H9 (cell line): ENCODE data around the gene MGA. TPM values are rescaled to one million over a fixed set of nuclear protein-coding genes. Genes with fewer than 3 reads are reported as not detected.
A peak's percentile ranks its signal among the peaks of the same experiment; 100 is the strongest.

ENCODE experiments used
- DNase-seq: peaks from one replicate; pipeline ENCODE4 v3.0.0-alpha.2; 2017
- H2AFZ ChIP-seq: one replicate; pipeline ENCODE4 v1.6.1; 2013; ENCODE audit warnings: mild to moderate bottlenecking, low read length, control low read depth, moderate library complexity
- H2AK5ac ChIP-seq: 2 replicates; pipeline ENCODE4 v1.6.1; 2013; ENCODE audit warnings: low read length, control low read depth, mixed read lengths; ENCODE audit not compliant: insufficient read length
- H2BK120ac ChIP-seq: one replicate; pipeline ENCODE4 v1.6.1; 2013; ENCODE audit warnings: low read depth, mild to moderate bottlenecking, low read length, control low read depth, inconsistent platforms; ENCODE audit not compliant: poor library complexity, severe bottlenecking
- H2BK12ac ChIP-seq: 2 replicates; pipeline ENCODE4 v1.6.1; 2013; ENCODE audit warnings: low read length, control low read depth, mixed read lengths, low read depth; ENCODE audit not compliant: insufficient read length
- H2BK15ac ChIP-seq: 2 replicates; pipeline ENCODE4 v1.6.1; 2013; ENCODE audit warnings: low read depth, low read length, control low read depth
- H2BK20ac ChIP-seq: one replicate; pipeline ENCODE4 v1.6.1; 2013; ENCODE audit warnings: low read depth, mild to moderate bottlenecking, low read length, control low read depth, inconsistent platforms; ENCODE audit not compliant: poor library complexity, severe bottlenecking
- H2BK5ac ChIP-seq: 2 replicates; pipeline ENCODE4 v1.6.1; 2013; ENCODE audit warnings: low read length, control low read depth, mixed read lengths; ENCODE audit not compliant: insufficient read length
- H3K14ac ChIP-seq: 2 replicates; pipeline ENCODE4 v1.6.1; 2013; ENCODE audit warnings: low read length, control low read depth; ENCODE audit not compliant: insufficient read depth
- H3K18ac ChIP-seq: 2 replicates; pipeline ENCODE4 v1.6.1; 2013; ENCODE audit warnings: low read depth, mild to moderate bottlenecking, mixed read lengths, low read length, control low read depth; ENCODE audit not compliant: insufficient read length
- H3K23ac ChIP-seq: 2 replicates; pipeline ENCODE4 v1.6.1; 2013; ENCODE audit warnings: low read length, control low read depth, mixed read lengths, low read depth; ENCODE audit not compliant: insufficient read length
- H3K23me2 ChIP-seq: 2 replicates; pipeline ENCODE4 v1.6.1; 2013; ENCODE audit warnings: low read depth, mild to moderate bottlenecking, mixed read lengths, low read length, control low read depth; ENCODE audit not compliant: insufficient read length, poor library complexity, severe bottlenecking
- H3K27ac ChIP-seq: 2 replicates; pipeline ENCODE4 v1.5.1; 2013; ENCODE audit warnings: low read length, control low read depth, mixed read lengths, low read depth; ENCODE audit not compliant: insufficient read length
- H3K27me3 ChIP-seq: 2 replicates; pipeline ENCODE4 v1.6.1; 2013; ENCODE audit warnings: low read length, control low read depth, inconsistent platforms; ENCODE audit not compliant: insufficient read depth
- H3K4ac ChIP-seq: 2 replicates; pipeline ENCODE4 v1.6.1; 2013; ENCODE audit warnings: low read depth, mild to moderate bottlenecking, control low read depth, inconsistent platforms, low read length, moderate library complexity
- H3K4me1 ChIP-seq: 2 replicates; pipeline ENCODE4 v1.6.1; 2013; ENCODE audit warnings: low read length, control low read depth, inconsistent platforms; ENCODE audit not compliant: insufficient read depth
- H3K4me2 ChIP-seq: 2 replicates; pipeline ENCODE4 v1.6.1; 2013; ENCODE audit warnings: low read length, control low read depth, mixed read lengths; ENCODE audit not compliant: insufficient read length, insufficient read depth
- H3K56ac ChIP-seq: 2 replicates; pipeline ENCODE4 v1.6.1; 2013; ENCODE audit warnings: low read depth, mild to moderate bottlenecking, mixed read lengths, low read length, control low read depth; ENCODE audit not compliant: insufficient read length
- H3K79me1 ChIP-seq: 2 replicates; pipeline ENCODE4 v1.6.1; 2013; ENCODE audit warnings: low read depth, mild to moderate bottlenecking, moderate library complexity, low read length, control low read depth, inconsistent platforms; ENCODE audit not compliant: insufficient read depth, poor library complexity, severe bottlenecking
- H3K79me2 ChIP-seq: 2 replicates; pipeline ENCODE4 v1.6.1; 2013; ENCODE audit warnings: low read length, control low read depth, inconsistent platforms; ENCODE audit not compliant: insufficient read depth
- H3K9ac ChIP-seq: 2 replicates; pipeline ENCODE4 v1.6.1; 2013; ENCODE audit warnings: low read length, control low read depth, mixed read lengths; ENCODE audit not compliant: insufficient read length; ENCODE audit errors: extremely low read depth
- H3K9me3 ChIP-seq: one replicate; pipeline ENCODE4 v1.6.1; 2013; ENCODE audit warnings: low read depth, low read length, inconsistent platforms; ENCODE audit not compliant: control insufficient read depth
- H3T11ph ChIP-seq: one replicate; pipeline ENCODE4 v1.6.1; 2013; ENCODE audit warnings: mild to moderate bottlenecking, low read length, control low read depth, inconsistent platforms
- H4K20me1 ChIP-seq: one replicate; pipeline ENCODE4 v1.6.1; 2013; ENCODE audit not compliant: control insufficient read depth, insufficient read length, insufficient read depth
- H4K5ac ChIP-seq: 2 replicates; pipeline ENCODE4 v1.6.1; 2013; ENCODE audit warnings: low read depth, mild to moderate bottlenecking, mixed read lengths, low read length, control low read depth; ENCODE audit not compliant: insufficient read length
- H4K8ac ChIP-seq: replicated peaks from 2 replicates; pipeline ENCODE4 v1.6.1; 2013; ENCODE audit warnings: low read length, control low read depth, mixed read lengths, low read depth; ENCODE audit not compliant: insufficient read length
- H4K91ac ChIP-seq: 2 replicates; pipeline ENCODE4 v1.6.1; 2013; ENCODE audit warnings: low read depth, mild to moderate bottlenecking, moderate library complexity, mixed read lengths, low read length, control low read depth; ENCODE audit not compliant: insufficient read length
- H3K27ac Mint-ChIP-seq, 3 experiments: 2 replicates in 2 of 3; 3 replicates in 1 of 3; pipeline ENCODE4 v1.8.0; 2020 to 2021; ENCODE audit warnings: mixed read lengths in 3 of 3, mild to moderate bottlenecking in 1 of 3, moderate library complexity in 1 of 3
- H3K27me3 Mint-ChIP-seq: 2 replicates; pipeline ENCODE4 v1.8.0; 2021; ENCODE audit warnings: low read depth, mild to moderate bottlenecking, moderate library complexity, mixed read lengths
- H3K36me3 Mint-ChIP-seq, 3 experiments: 2 replicates in 2 of 3; 3 replicates in 1 of 3; pipeline ENCODE4 v1.8.0; 2020 to 2021; ENCODE audit warnings: low read depth in 3 of 3, mixed read lengths in 3 of 3; ENCODE audit not compliant: insufficient read depth in 1 of 3
- H3K4me1 Mint-ChIP-seq, 2 experiments: 2 replicates each; pipeline ENCODE4 v1.8.0; 2020; ENCODE audit warnings: mixed read lengths in 2 of 2
- H3K4me3 Mint-ChIP-seq, 2 experiments: 2 replicates in 1 of 2; 3 replicates in 1 of 2; pipeline ENCODE4 v1.8.0; 2020 to 2021; ENCODE audit warnings: mild to moderate bottlenecking in 2 of 2, mixed read lengths in 2 of 2, moderate library complexity in 1 of 2
- H3K9me3 Mint-ChIP-seq, 2 experiments: 2 replicates in 1 of 2; 3 replicates in 1 of 2; pipeline ENCODE4 v1.8.0; 2020; ENCODE audit warnings: mild to moderate bottlenecking in 2 of 2, mixed read lengths in 2 of 2, moderate library complexity in 1 of 2
- WGBS: extraction: QIAGEN DNeasy Blood & Tissue Kit; methylation state at CpG from one replicate; pipeline ENCODE4 v1.1.7; 2013; ENCODE audit warnings: missing lambda C conversion rate, low lambda C conversion rate, mixed read lengths; ENCODE audit not compliant: insufficient read length; ENCODE audit errors: extremely low coverage; 5-methylcytosine and 5-hydroxymethylcytosine counted together
- total RNA-seq: library from RNA; stranded (reverse); gene quantifications from 2 replicates; pipeline ENCODE4 v1.2.1, GENCODE V29; 2021
- TF ChIP-seq, protein P1 (sequence below): fragments of 200-600 bp; sonication (generic); conservative IDR thresholded peaks from 3 replicates; pipeline ENCODE4 v1.8.0; 2021; ENCODE audit warnings: antibody characterized with exemption, mild to moderate bottlenecking

The MGA gene
- total RNA-seq, 1 experiment from 2014 or later = 62.7 TPM

DNA sequence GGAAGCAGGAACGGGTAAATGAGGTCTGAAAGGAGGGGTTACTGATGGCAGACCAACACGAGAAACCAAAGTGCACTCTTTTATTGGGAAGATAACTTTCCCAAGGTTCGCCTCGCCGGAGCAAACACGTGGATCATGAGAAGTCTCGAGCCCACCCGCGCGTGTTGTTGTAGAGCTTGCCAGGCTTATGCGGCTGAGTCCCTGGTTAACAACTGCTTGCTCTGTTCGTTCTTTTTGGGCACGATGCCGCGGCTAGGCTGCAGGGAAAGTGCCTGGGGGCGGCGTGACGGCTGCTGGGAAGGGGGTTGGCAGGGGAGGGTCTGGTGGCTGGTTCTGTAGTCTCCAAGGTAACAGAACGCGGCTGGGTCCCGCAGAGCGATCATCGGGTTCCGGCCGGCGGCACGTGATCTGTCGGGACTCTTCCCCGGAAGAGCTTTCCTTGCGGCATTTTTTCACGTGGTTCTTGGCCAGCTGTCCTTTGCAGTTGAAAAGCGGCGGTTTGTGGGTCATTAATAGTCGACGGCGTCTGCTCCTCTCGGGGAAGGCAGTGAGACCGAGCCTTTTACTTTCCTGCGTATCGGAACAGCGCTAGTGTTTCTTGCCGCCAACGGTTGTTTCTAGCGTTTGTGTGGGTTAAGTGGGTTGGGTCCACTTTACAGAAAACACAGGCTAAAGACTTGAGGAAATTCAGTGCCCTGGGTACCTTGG is 1.5 kb downstream of the MGA start:
- Histone ChIP-seq H3K4me1 (no peaks in the 10 kb centered on the region; the same call in 1 of the 2 replicates), H4K8ac (no peak overlapping the region), H3K14ac (no peak overlapping the region), H2BK15ac (no peak overlapping the region), H2BK5ac (no peak overlapping the region), H3K27me3 (peaks cover 4% of the 10 kb centered on the region; the same call in 1 of the 2 replicates), H3K79me2 (peaks cover 10% of the 10 kb centered on the region; the same call in 1 of the 2 replicates), H3K9ac (peak overlapping the region; percentile 0), H3K27ac (no peak overlapping the region), H3K56ac (no peak overlapping the region), H3K4me2 (peak overlapping the region; percentile 81), H3K4ac (no peak overlapping the region), H3K18ac (peak overlapping the region; percentile 56), H3K9me3 (no peaks in the 10 kb centered on the region), H4K20me1 (no peaks in the 10 kb centered on the region), H3K23ac (no peak overlapping the region), H3T11ph (no peak overlapping the region), H3K79me1 (peaks cover 6% of the 10 kb centered on the region), H4K5ac (no peak overlapping the region), H3K23me2 (peaks cover 17% of the 10 kb centered on the region), H2BK20ac (no peak overlapping the region), H2AK5ac (no peak overlapping the region), H2BK120ac (no peak overlapping the region), H4K91ac (no peak overlapping the region), H2BK12ac (no peak overlapping the region), H2AFZ (no peak overlapping the region)
- H3K36me3 Mint-ChIP-seq = no peaks in the 10 kb centered on the region
- no CpG with 5 or more reads among the region's 44 CpGs for WGBS
- peak; percentile 95 for DNase-seq
- peaks cover 18 to 27% of the 10 kb centered on the region in 2 experiments for H3K4me1 Mint-ChIP-seq
- peaks cover 0 to 2% of the 10 kb centered on the region in 2 experiments; a peak in 2 of 5 replicates for H3K9me3 Mint-ChIP-seq
- peak overlapping the region; percentile 18 to 94 (median 93); a peak in 4 of 7 replicates for H3K27ac Mint-ChIP-seq
- TF ChIP-seq, protein P1, sequence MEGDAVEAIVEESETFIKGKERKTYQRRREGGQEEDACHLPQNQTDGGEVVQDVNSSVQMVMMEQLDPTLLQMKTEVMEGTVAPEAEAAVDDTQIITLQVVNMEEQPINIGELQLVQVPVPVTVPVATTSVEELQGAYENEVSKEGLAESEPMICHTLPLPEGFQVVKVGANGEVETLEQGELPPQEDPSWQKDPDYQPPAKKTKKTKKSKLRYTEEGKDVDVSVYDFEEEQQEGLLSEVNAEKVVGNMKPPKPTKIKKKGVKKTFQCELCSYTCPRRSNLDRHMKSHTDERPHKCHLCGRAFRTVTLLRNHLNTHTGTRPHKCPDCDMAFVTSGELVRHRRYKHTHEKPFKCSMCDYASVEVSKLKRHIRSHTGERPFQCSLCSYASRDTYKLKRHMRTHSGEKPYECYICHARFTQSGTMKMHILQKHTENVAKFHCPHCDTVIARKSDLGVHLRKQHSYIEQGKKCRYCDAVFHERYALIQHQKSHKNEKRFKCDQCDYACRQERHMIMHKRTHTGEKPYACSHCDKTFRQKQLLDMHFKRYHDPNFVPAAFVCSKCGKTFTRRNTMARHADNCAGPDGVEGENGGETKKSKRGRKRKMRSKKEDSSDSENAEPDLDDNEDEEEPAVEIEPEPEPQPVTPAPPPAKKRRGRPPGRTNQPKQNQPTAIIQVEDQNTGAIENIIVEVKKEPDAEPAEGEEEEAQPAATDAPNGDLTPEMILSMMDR = no peak
- H3K27me3 Mint-ChIP-seq = peaks cover 44% of the 10 kb centered on the region
- H3K4me3 Mint-ChIP-seq = peak overlapping the region; percentile 85 to 91
